Endothelial cell of umbilical vein (primary cell): ENCODE data around the gene VGLL4. TPM values are rescaled to one million over a fixed set of nuclear protein-coding genes. Genes with fewer than 3 reads are reported as not detected.
A peak's percentile ranks its signal among the peaks of the same experiment; 100 is the strongest.

ENCODE experiments used
- BruUV-seq: library from RNA; stranded (reverse); fragments of 400-500 nt; replicated peaks from 2 replicates; lab custom pipeline; 2021; lab: Mats Ljungman, UMichigan
- CTCF ChIA-PET: fragments of 300-600, 350-600 bp; sonication (Branson Sonifier 250); formaldehyde crosslinking; loops from one replicate; lab custom pipeline; 2021; ENCODE audit warnings: antibody characterized with exemption, inconsistent platforms; lab: Charles Lee
- POLR2A ChIA-PET: fragments of 300-600, 350-600 bp; sonication (Branson Sonifier 250); formaldehyde crosslinking; loops from one replicate; lab custom pipeline; 2021; ENCODE audit warnings: antibody characterized with exemption, inconsistent platforms; lab: Charles Lee
- DNase-seq: peaks from one replicate; pipeline ENCODE4 v3.0.0-alpha.2; 2011; ENCODE audit warnings: low read depth, low spot score
- FAIRE-seq: peaks from 2 replicates; lab custom pipeline; 2011; peaks lifted over from hg19 to GRCh38; lab: Jason Lieb, UNC
- H2AFZ ChIP-seq: 2 replicates; pipeline ENCODE4 v1.6.0; 2012; ENCODE audit warnings: low read depth, low read length, control low read depth, inconsistent platforms
- H3K27ac ChIP-seq: 2 replicates; pipeline ENCODE4 v1.5.1; 2011; ENCODE audit warnings: low read depth, mild to moderate bottlenecking, control low read depth, low read length, moderate library complexity; ENCODE audit not compliant: insufficient read depth
- H3K27me3 ChIP-seq, 2 experiments: 2 replicates each; pipeline versions ENCODE4 v1.6.0 to v1.6.1; 2011; ENCODE audit warnings: low read length in 2 of 2, mixed read lengths in 1 of 2; ENCODE audit not compliant: control insufficient read depth in 2 of 2, insufficient read depth in 2 of 2
- H3K36me3 ChIP-seq, 2 experiments: 2 replicates in 1 of 2; 3 replicates in 1 of 2; pipeline ENCODE4 v1.5.1; 2011; ENCODE audit warnings: low read length in 2 of 2, mild to moderate bottlenecking in 1 of 2, moderate library complexity in 1 of 2; ENCODE audit not compliant: control insufficient read depth in 2 of 2, insufficient read depth in 2 of 2; ENCODE audit errors: extremely low read depth in 1 of 2
- H3K4me1 ChIP-seq: 3 replicates; pipeline ENCODE4 v1.5.1; 2011; ENCODE audit warnings: mild to moderate bottlenecking, low read length; ENCODE audit not compliant: control insufficient read depth, insufficient read depth; ENCODE audit errors: extremely low read depth
- H3K4me2 ChIP-seq: 2 replicates; pipeline ENCODE4 v1.6.1; 2011; ENCODE audit warnings: low read length, control low read depth, mixed read lengths; ENCODE audit not compliant: insufficient read depth
- H3K4me3 ChIP-seq, 3 experiments: fragments of 200-600 bp in 1 of 3; sonication (generic), shearing (Covaris generic) in 1 of 3; replicated peaks in 1 of 3; 2 replicates each; pipeline ENCODE4 v1.5.1; 2011 to 2016; ENCODE audit warnings: control low read depth in 3 of 3, low read length in 3 of 3, mild to moderate bottlenecking in 2 of 3, inconsistent platforms in 1 of 3, low read depth in 1 of 3, moderate library complexity in 1 of 3; ENCODE audit not compliant: insufficient read depth in 1 of 3
- H3K79me2 ChIP-seq: 2 replicates; pipeline ENCODE4 v1.6.0; 2012; ENCODE audit warnings: low read length, inconsistent platforms; ENCODE audit not compliant: control insufficient read depth, insufficient read depth
- H3K9ac ChIP-seq: replicated peaks from 2 replicates; pipeline ENCODE3; 2011; ENCODE audit warnings: low read length, control low read depth; ENCODE audit not compliant: insufficient read depth; ENCODE audit errors: extremely low read depth
- H3K9me1 ChIP-seq: replicated peaks from 3 replicates; pipeline ENCODE4 v1.6.0; 2011; ENCODE audit warnings: mild to moderate bottlenecking, low read length; ENCODE audit not compliant: control insufficient read depth, insufficient read depth; ENCODE audit errors: extremely low read depth
- H3K9me3 ChIP-seq: replicated peaks from 2 replicates; pipeline ENCODE4 v1.5.1; 2012; ENCODE audit warnings: low read length, inconsistent platforms; ENCODE audit not compliant: control insufficient read depth, insufficient read depth
- H4K20me1 ChIP-seq: replicated peaks from 2 replicates; pipeline ENCODE3; 2011; ENCODE audit warnings: mild to moderate bottlenecking, low read length; ENCODE audit not compliant: control insufficient read depth, insufficient read depth; ENCODE audit errors: extremely low read depth
- EZH2 ChIP-seq: IDR thresholded peaks from 2 replicates; pipeline ENCODE4 v1.6.1; 2012; ENCODE audit warnings: borderline replicate concordance, low read depth, mild to moderate bottlenecking, moderate library complexity, low read length, inconsistent platforms; ENCODE audit not compliant: severe bottlenecking
- FOS ChIP-seq: IDR thresholded peaks from 2 replicates; pipeline ENCODE4 v1.6.1; 2011; ENCODE audit warnings: mild to moderate bottlenecking, low read length, moderate library complexity, borderline replicate concordance; ENCODE audit not compliant: insufficient read depth
- GATA2 ChIP-seq: IDR thresholded peaks from 2 replicates; pipeline ENCODE4 v1.7.0; 2011; ENCODE audit warnings: low read depth, mild to moderate bottlenecking, moderate library complexity, mixed read lengths, low read length; ENCODE audit not compliant: insufficient read length, insufficient read depth
- JUN ChIP-seq: IDR thresholded peaks from 2 replicates; pipeline ENCODE4 v1.6.1; 2011; ENCODE audit warnings: borderline replicate concordance, low read depth; ENCODE audit not compliant: insufficient read length, insufficient read depth
- MYC ChIP-seq: IDR thresholded peaks from one replicate; pipeline ENCODE4 v1.6.1; 2011; ENCODE audit warnings: mild to moderate bottlenecking, low read depth, low read length
- POLR2A ChIP-seq: IDR thresholded peaks from 2 replicates; pipeline ENCODE4 v1.6.1; 2012; ENCODE audit warnings: low read depth, mild to moderate bottlenecking, control low read depth, low read length
- POLR2AphosphoS5 ChIP-seq: IDR thresholded peaks from 2 replicates; pipeline ENCODE4 v1.6.1; 2012; ENCODE audit warnings: low read depth, mild to moderate bottlenecking, control low read depth, low read length, moderate library complexity; ENCODE audit not compliant: insufficient read depth
- dilution Hi-C: fragments of 300-500 bp; cut with MboI; formaldehyde crosslinking; loops from one replicate; pipeline ENCODE4 v1.15.0; 2019; ENCODE audit warnings: low sequenced_read_pairs; ENCODE audit not compliant: extremely low pct_ligation_motif_present
- intact Hi-C: fragments of 100-400 bp; cut with micrococcal nuclease; formaldehyde crosslinking; loops from one replicate; pipeline ENCODE4 v1.10.0; 2022
- polyA plus RNA-seq, 4 experiments: library from polyadenylated mRNA; depleted of rRNA in 3 of 4; stranded (reverse) in 3 of 4; unstranded in 1 of 4; fragments of >200 nt; gene quantifications; 2 replicates each; pipeline versions ENCODE4 v1.2.1 to v1.2.3, GENCODE V29; 2011 to 2012; ENCODE audit warnings: missing spikeins in 1 of 4
- total RNA-seq: library from RNA; stranded (reverse); gene quantifications from 2 replicates; pipeline ENCODE4 v1.2.3, GENCODE V29; 2021
- TF ChIP-seq, protein P1 (sequence below), 2 donors: IDR thresholded peaks; 1 replicate in 1 of 2; 2 replicates in 1 of 2; pipeline ENCODE4 v1.5.1; 2011; ENCODE audit warnings: low read length in 2 of 2, mild to moderate bottlenecking in 2 of 2, moderate library complexity in 2 of 2, control low read depth in 1 of 2, inconsistent platforms in 1 of 2, low read depth in 1 of 2; ENCODE audit not compliant: insufficient read depth in 1 of 2; ENCODE audit errors: extremely low read depth in 1 of 2
- TF ChIP-seq, protein P2 (sequence below): IDR thresholded peaks from 2 replicates; pipeline ENCODE4 v1.6.1; 2011; ENCODE audit not compliant: insufficient read depth, insufficient read length

Gene VGLL4
- total and polyA plus RNA-seq, 2 donors (not counting 3 experiments of a cell fraction or from before 2014, with no cell fraction given), result 67.0 to 78.9 TPM

DNA sequence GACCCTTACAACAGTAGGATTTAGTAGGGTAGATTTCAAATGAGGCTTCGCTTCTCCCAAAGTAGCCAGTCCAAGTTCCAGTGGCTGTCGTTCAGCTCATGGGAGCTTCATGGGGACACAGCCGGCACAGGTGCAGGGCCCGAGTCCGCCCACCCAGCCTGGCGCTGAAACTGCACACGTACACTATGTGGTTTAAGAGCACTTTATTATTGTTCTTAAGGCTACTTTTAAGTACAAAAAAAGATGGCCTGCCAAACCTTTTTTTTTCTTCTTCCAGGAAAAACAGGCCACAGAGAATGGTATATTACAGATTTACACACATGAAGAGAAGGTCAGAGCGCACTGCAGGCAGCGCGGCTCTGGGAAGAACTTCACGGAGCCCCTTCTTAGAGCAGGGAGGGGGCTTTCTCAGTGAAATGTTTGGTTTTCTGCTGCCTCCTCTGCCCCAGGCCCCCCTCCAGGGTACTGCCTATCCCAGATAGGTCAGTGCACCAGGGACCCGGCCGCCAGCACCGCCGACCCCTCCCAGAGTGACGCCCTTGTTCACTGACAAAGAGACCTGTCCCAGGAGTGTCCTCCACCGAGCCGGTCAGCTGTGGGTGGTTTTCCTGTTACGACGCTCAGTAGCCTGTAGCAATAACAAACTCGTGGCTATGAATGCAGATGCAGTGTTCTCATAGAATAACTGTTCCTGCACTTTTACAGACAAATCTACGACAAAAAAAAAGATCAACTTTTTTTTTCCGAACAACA is 87.7 kb downstream of the VGLL4 start:
- H3K36me3 ChIP-seq, result peaks cover 2 to 27% of the 10 kb centered on the region in 2 experiments
- H3K79me2 ChIP-seq, result peaks cover 46% of the 10 kb centered on the region
- no peak overlapping the region for H2AFZ ChIP-seq
- no peak overlapping the region for H3K27ac ChIP-seq
- H3K4me3 ChIP-seq, result no peak overlapping the region
- H3K27me3 ChIP-seq, result no peaks in the 10 kb centered on the region
- dilution Hi-C loops (no loop called here), intact Hi-C loops (no loop called here)
- no peak for DNase-seq
- H3K9me3 ChIP-seq, result no peaks in the 10 kb centered on the region
- TF ChIP-seq POLR2A, result no peak
- TF ChIP-seq GATA2, result no peak
- no peak for TF ChIP-seq JUN
- no peak for TF ChIP-seq MYC
- TF ChIP-seq EZH2, result no peak
- TF ChIP-seq FOS, result no peak
- TF ChIP-seq, protein P1, sequence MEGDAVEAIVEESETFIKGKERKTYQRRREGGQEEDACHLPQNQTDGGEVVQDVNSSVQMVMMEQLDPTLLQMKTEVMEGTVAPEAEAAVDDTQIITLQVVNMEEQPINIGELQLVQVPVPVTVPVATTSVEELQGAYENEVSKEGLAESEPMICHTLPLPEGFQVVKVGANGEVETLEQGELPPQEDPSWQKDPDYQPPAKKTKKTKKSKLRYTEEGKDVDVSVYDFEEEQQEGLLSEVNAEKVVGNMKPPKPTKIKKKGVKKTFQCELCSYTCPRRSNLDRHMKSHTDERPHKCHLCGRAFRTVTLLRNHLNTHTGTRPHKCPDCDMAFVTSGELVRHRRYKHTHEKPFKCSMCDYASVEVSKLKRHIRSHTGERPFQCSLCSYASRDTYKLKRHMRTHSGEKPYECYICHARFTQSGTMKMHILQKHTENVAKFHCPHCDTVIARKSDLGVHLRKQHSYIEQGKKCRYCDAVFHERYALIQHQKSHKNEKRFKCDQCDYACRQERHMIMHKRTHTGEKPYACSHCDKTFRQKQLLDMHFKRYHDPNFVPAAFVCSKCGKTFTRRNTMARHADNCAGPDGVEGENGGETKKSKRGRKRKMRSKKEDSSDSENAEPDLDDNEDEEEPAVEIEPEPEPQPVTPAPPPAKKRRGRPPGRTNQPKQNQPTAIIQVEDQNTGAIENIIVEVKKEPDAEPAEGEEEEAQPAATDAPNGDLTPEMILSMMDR (IDR thresholded peaks at IDR 0.05; ENCODE audit: extremely low read depth in 1 of 2, insufficient read depth in 1 of 2, low read depth in 1 of 2, low read length in 2 of 2), result no peak
- TF ChIP-seq POLR2AphosphoS5, result no peak
- TF ChIP-seq, protein P2, sequence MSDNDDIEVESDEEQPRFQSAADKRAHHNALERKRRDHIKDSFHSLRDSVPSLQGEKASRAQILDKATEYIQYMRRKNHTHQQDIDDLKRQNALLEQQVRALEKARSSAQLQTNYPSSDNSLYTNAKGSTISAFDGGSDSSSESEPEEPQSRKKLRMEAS, result no peak
- H3K9ac ChIP-seq, result no peak overlapping the region
- no TSS peak for BruUV-seq
- peaks cover 46% of the 10 kb centered on the region for H3K4me1 ChIP-seq
- ChIA-PET CTCF (interaction anchor here (1.0 to 3.4 kb wide), 6 partner anchors 78 to 176 kb away, joined by 3 to 20 read pairs (median 6); no protein-coding TSS in a partner anchor), POLR2A (interaction anchor here (0.7 kb wide), 1 partner anchor 18 kb away, joined by 4 read pairs; no protein-coding TSS in a partner anchor)
- peak; percentile 18 for FAIRE-seq
- H3K9me1 ChIP-seq, result no peaks in the 10 kb centered on the region
- peaks cover 4% of the 10 kb centered on the region for H4K20me1 ChIP-seq
- H3K4me2 ChIP-seq, result no peak overlapping the region
